ENCODE results near the gene MADCAM1. TPM values are rescaled to one million over a fixed set of nuclear protein-coding genes. Genes with fewer than 3 reads are reported as not detected.

The MADCAM1 gene
- total and polyA plus RNA-seq, 2 experiments from 2014 or later = 2.9 to 4.0 TPM

- H3K4me1 ChIP-seq (ENCODE audit: insufficient read depth) = peaks cover 18% of the 10 kb centered on the region
- DNase-seq (ENCODE audit: low spot score) = no peak
- H2AFZ ChIP-seq = no peak overlapping the region
- H3K4me3 ChIP-seq = no peak overlapping the region
- H3K9me3 ChIP-seq (ENCODE audit: low read depth) = no peaks in the 10 kb centered on the region
- no peaks in the 10 kb centered on the region for H3K36me3 ChIP-seq (replicated peaks; ENCODE audit: insufficient read depth, low read depth)
- TF ChIP-seq EZH2 (IDR thresholded peaks at IDR 0.05; ENCODE audit: borderline replicate concordance) = no peak
- no peak for TF ChIP-seq CTCF (IDR thresholded peaks at IDR 0.05; ENCODE audit: poor library complexity)
- H3K27me3 ChIP-seq = no peaks in the 10 kb centered on the region
- peaks cover 59% of the 10 kb centered on the region for H3K79me2 ChIP-seq
- H3K4me2 ChIP-seq = no peak overlapping the region
- H4K20me1 ChIP-seq (ENCODE audit: insufficient read depth, poor library complexity, severe bottlenecking) = peaks cover 56% of the 10 kb centered on the region
- H3K9me2 ChIP-seq (replicated peaks; ENCODE audit: insufficient read depth) = no peaks in the 10 kb centered on the region
- 95% methylated on average over 53 of the region's 55 CpGs for WGBS (ENCODE audit: low lambda C conversion rate, missing lambda C conversion rate)
- H3K27ac ChIP-seq = no peak overlapping the region
Observed at GRCh38 chr19:536031-536880, 40.0 kb downstream of the MADCAM1 start.

GRCh38 chr19:536881-537404 is 40.7 kb downstream of the MADCAM1 start:
- Histone ChIP-seq H2AFZ (no peak overlapping the region), H3K4me2 (no peak overlapping the region), H3K27me3 (no peaks in the 10 kb centered on the region), H3K9me3 (ENCODE audit: low read depth) (no peaks in the 10 kb centered on the region), H3K79me2 (peaks cover 57% of the 10 kb centered on the region), H3K36me3 (replicated peaks; ENCODE audit: insufficient read depth, low read depth) (no peaks in the 10 kb centered on the region), H3K9me2 (replicated peaks; ENCODE audit: insufficient read depth) (no peaks in the 10 kb centered on the region), H3K4me1 (ENCODE audit: insufficient read depth) (peaks cover 18% of the 10 kb centered on the region), H4K20me1 (ENCODE audit: insufficient read depth, poor library complexity, severe bottlenecking) (peaks cover 56% of the 10 kb centered on the region), H3K4me3 (no peak overlapping the region), H3K27ac (no peak overlapping the region)
- TF ChIP-seq EZH2phosphoT487 (IDR thresholded peaks at IDR 0.05; ENCODE audit: low read depth, severe bottlenecking, unreplicated experiment) (no peak), CTCF (IDR thresholded peaks at IDR 0.05; ENCODE audit: poor library complexity) (no peak)
- WGBS (ENCODE audit: low lambda C conversion rate, missing lambda C conversion rate) = 99% methylated on average over 15 of the region's 26 CpGs
- DNase-seq (ENCODE audit: low spot score) = no peak

DNA sequence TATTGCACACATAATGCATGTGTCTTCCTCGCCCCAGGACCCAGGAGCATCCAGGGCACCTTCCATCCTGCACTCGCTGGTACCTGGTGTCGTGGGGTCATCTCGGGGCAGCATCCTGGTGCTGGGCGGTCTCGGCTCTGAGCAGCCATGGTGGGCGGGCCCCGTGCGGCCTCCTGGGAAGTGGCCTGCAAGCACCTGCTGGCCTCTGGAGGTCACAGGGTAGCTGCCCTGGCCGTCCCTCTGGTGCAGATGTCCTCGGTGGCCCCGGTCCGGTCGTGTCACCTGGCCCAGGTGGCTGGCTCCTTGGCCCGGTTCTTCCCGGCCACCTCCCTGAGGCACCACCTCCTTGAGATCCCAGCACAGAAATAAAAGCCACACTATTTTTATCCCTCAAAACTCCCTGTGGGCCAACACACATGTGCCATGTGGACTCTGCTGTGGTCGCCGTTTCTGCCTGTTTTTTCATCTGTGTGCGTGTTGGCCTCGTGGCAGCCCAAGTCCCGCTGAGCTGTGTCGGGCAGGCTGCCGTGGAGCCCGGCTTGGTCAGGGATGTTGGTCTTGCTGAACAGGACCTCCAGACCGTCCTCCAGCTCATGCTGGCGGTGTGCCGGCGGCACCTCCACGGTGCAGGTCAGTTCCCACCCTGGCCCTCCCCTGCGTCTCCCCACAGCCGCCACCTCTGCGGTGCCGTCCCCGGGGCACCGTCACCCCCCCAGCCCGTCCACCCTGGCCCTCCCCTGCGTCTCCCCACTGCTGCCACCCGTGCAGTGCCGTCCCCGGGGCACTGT is 42.5 kb downstream of the MADCAM1 start:
- H4K20me1 ChIP-seq (ENCODE audit: insufficient read depth, poor library complexity, severe bottlenecking) = peaks cover 40% of the 10 kb centered on the region
- H3K27me3 ChIP-seq = no peaks in the 10 kb centered on the region
- no peak overlapping the region for H3K4me2 ChIP-seq
- H3K9me2 ChIP-seq (replicated peaks; ENCODE audit: insufficient read depth) = no peaks in the 10 kb centered on the region
- peaks cover 10% of the 10 kb centered on the region for H3K4me1 ChIP-seq (ENCODE audit: insufficient read depth)
- TF ChIP-seq EZH2 (IDR thresholded peaks at IDR 0.05; ENCODE audit: borderline replicate concordance) (no peak), EZH2phosphoT487 (IDR thresholded peaks at IDR 0.05; ENCODE audit: low read depth, severe bottlenecking, unreplicated experiment) (no peak), CTCF (IDR thresholded peaks at IDR 0.05; ENCODE audit: poor library complexity) (no peak)
- H2AFZ ChIP-seq = no peak overlapping the region
- no peak overlapping the region for H3K27ac ChIP-seq
- H3K79me2 ChIP-seq = peaks cover 38% of the 10 kb centered on the region
- H3K36me3 ChIP-seq (replicated peaks; ENCODE audit: insufficient read depth, low read depth) = no peaks in the 10 kb centered on the region
- no peaks in the 10 kb centered on the region for H3K9me3 ChIP-seq (ENCODE audit: low read depth)
- H3K4me3 ChIP-seq = no peak overlapping the region
- 97% methylated on average over 24 of the region's 40 CpGs for WGBS (ENCODE audit: low lambda C conversion rate, missing lambda C conversion rate)
- DNase-seq (ENCODE audit: low spot score) = no peak

Measured in hepatocyte (in vitro differentiated cells).